Right atrium auricular region (tissue), 2 donors: ENCODE data around the gene REPIN1. TPM values are rescaled to one million over a fixed set of nuclear protein-coding genes. Genes with fewer than 3 reads are reported as not detected.

Experiments used
- DNase-seq: peaks from one replicate; pipeline ENCODE4 v3.0.0-alpha.2; 2019; ENCODE audit warnings: low spot score
- H3K27ac ChIP-seq, 2 donors: fragments of 200-600 bp; sonication (generic); 1 replicate in 1 of 2; 2 replicates in 1 of 2; pipeline ENCODE4 v1.5.1; 2016 to 2019
- H3K27me3 ChIP-seq, 2 donors: fragments of 200-600 bp; sonication (generic); one replicate each; pipeline versions ENCODE4 v1.5.1 to v1.6.0; 2017 to 2019
- H3K36me3 ChIP-seq: fragments of 200-600 bp; sonication (generic); one replicate; pipeline ENCODE4 v1.5.1; 2016
- H3K4me1 ChIP-seq, 2 donors: fragments of 200-600 bp; sonication (generic); one replicate each; pipeline versions ENCODE4 v1.5.1 to v1.6.0; 2017 to 2019
- H3K4me3 ChIP-seq, 2 donors: fragments of 200-600 bp; sonication (generic); 1 replicate in 1 of 2; 2 replicates in 1 of 2; pipeline ENCODE4 v1.5.1; 2017 to 2019; ENCODE audit warnings: mild to moderate bottlenecking in 1 of 2, moderate library complexity in 1 of 2
- H3K9me3 ChIP-seq, 2 donors: fragments of 200-600 bp; sonication (generic); one replicate each; pipeline ENCODE4 v1.5.1; 2019
- CTCF ChIP-seq, 2 donors: fragments of 200-600 bp; sonication (generic); IDR thresholded peaks; one replicate each; pipeline ENCODE4 v1.5.1; 2019; ENCODE audit warnings: antibody characterized with exemption in 2 of 2
- total RNA-seq, 2 donors: library from RNA; depleted of rRNA; stranded (reverse); fragments of >200 nt; gene quantifications; one replicate each; pipeline ENCODE4 v1.1.0, GENCODE V29; 2016

REPIN1 gene
- total RNA-seq, 2 donors from 2014 or later: 100.0 to 110 TPM

GRCh38 chr7:150367677-150368095 is 936 bp upstream of the REPIN1 start:
- peak overlapping the region; percentile 91 to 98 for H3K27ac ChIP-seq
- peaks cover 0 to 31% of the 10 kb centered on the region in 2 donors for H3K4me1 ChIP-seq
- no peak for DNase-seq
- H3K36me3 ChIP-seq: peaks cover 30% of the 10 kb centered on the region
- H3K9me3 ChIP-seq: no peaks in the 10 kb centered on the region
- no peaks in the 10 kb centered on the region for H3K27me3 ChIP-seq
- TF ChIP-seq CTCF (IDR thresholded peaks at IDR 0.05): no peak
- H3K4me3 ChIP-seq: peak overlapping the region in 1 of 2 donors; percentile 70

GRCh38 chr7:150368884-150369747 is 494 bp downstream of the REPIN1 start:
- peaks cover 0 to 46% of the 10 kb centered on the region in 2 donors for H3K4me1 ChIP-seq
- H3K9me3 ChIP-seq: no peaks in the 10 kb centered on the region
- H3K27ac ChIP-seq: peak overlapping the region; percentile 91 to 98
- H3K36me3 ChIP-seq: peaks cover 41% of the 10 kb centered on the region
- no peaks in the 10 kb centered on the region for H3K27me3 ChIP-seq
- TF ChIP-seq CTCF (IDR thresholded peaks at IDR 0.05): no peak
- H3K4me3 ChIP-seq: peak overlapping the region; percentile 62 to 70
- DNase-seq: peak; percentile 71

- Histone ChIP-seq H3K4me1 (peaks cover 0 to 48% of the 10 kb centered on the region in 2 donors), H3K9me3 (no peaks in the 10 kb centered on the region), H3K36me3 (peaks cover 41% of the 10 kb centered on the region), H3K27me3 (no peaks in the 10 kb centered on the region), H3K4me3 (peak overlapping the region; percentile 62 to 70), H3K27ac (peak overlapping the region; percentile 91 to 98)
- no peak for DNase-seq
- no peak for TF ChIP-seq CTCF (IDR thresholded peaks at IDR 0.05)
These were observed 1.3 kb downstream of the REPIN1 start for GRCh38 chr7:150369748-150370501.

DNA sequence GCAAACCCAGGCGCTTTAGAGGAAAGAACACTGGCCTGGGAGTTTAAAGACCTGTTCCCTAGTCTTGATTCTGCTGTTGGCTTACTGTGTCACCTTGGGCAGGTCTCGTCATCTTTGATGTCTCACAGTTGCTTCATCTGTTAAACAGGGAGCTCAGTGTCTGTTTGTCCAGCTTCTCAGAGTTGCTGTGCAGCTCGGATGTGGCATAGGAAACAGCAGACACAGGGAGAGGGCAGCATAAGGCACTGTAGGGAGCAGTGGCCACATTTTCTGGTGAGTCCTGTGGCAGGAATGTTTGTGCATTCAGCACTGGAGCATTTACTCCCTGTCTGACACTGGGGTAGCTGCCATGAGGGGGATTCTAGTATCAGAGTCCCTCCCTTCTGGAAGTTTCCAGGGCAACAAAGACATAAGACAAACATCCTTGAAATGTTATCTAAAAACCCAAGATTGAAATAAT is 2.0 kb downstream of the REPIN1 start:
- no peaks in the 10 kb centered on the region for H3K27me3 ChIP-seq
- H3K36me3 ChIP-seq: peaks cover 41% of the 10 kb centered on the region
- no peak for TF ChIP-seq CTCF (IDR thresholded peaks at IDR 0.05)
- no peaks in the 10 kb centered on the region for H3K9me3 ChIP-seq
- H3K4me3 ChIP-seq: no peak overlapping the region
- peaks cover 0 to 48% of the 10 kb centered on the region in 2 donors for H3K4me1 ChIP-seq
- DNase-seq: no peak
- H3K27ac ChIP-seq: peak overlapping the region; percentile 91 to 98

GRCh38 chr7:150371131-150371995 is 2.7 kb downstream of the REPIN1 start:
- no peak for TF ChIP-seq CTCF (IDR thresholded peaks at IDR 0.05)
- Histone ChIP-seq H3K27me3 (no peaks in the 10 kb centered on the region), H3K9me3 (no peaks in the 10 kb centered on the region), H3K4me3 (no peak overlapping the region), H3K4me1 (peaks cover 0 to 48% of the 10 kb centered on the region in 2 donors), H3K27ac (no peak overlapping the region), H3K36me3 (peaks cover 41% of the 10 kb centered on the region)
- DNase-seq: no peak
